Measurements from ENCODE around the gene LEFTY1.

GRCh38 chr1:225918280-225918679 lies 29.3 kb upstream of the LEFTY1 start:
- TF ChIP-seq, protein P1, sequence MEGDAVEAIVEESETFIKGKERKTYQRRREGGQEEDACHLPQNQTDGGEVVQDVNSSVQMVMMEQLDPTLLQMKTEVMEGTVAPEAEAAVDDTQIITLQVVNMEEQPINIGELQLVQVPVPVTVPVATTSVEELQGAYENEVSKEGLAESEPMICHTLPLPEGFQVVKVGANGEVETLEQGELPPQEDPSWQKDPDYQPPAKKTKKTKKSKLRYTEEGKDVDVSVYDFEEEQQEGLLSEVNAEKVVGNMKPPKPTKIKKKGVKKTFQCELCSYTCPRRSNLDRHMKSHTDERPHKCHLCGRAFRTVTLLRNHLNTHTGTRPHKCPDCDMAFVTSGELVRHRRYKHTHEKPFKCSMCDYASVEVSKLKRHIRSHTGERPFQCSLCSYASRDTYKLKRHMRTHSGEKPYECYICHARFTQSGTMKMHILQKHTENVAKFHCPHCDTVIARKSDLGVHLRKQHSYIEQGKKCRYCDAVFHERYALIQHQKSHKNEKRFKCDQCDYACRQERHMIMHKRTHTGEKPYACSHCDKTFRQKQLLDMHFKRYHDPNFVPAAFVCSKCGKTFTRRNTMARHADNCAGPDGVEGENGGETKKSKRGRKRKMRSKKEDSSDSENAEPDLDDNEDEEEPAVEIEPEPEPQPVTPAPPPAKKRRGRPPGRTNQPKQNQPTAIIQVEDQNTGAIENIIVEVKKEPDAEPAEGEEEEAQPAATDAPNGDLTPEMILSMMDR (IDR thresholded peaks at IDR 0.05; ENCODE audit: low read depth, low read length, missing input control), result no peak
- TF ChIP-seq, protein P2, sequence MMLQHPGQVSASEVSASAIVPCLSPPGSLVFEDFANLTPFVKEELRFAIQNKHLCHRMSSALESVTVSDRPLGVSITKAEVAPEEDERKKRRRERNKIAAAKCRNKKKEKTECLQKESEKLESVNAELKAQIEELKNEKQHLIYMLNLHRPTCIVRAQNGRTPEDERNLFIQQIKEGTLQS (IDR thresholded peaks at IDR 0.05), result no peak
- no peak for TF ChIP-seq RAD21 (IDR thresholded peaks at IDR 0.05)
- no peak for TF ChIP-seq SP1 (IDR thresholded peaks at IDR 0.05)
- no peak for TF ChIP-seq EGR1 (IDR thresholded peaks at IDR 0.05; ENCODE audit: low read depth in 2 of 2)
- TF ChIP-seq RXRA (IDR thresholded peaks at IDR 0.05), result no peak
